Lower leg skin (tissue), 3 donors: ENCODE data around the gene TRAF3.

Experiments used
- CTCF ChIP-seq, 3 donors: fragments of 450-650 bp; IDR thresholded peaks; one replicate each; pipeline ENCODE4 v1.5.1; 2016; ENCODE audit warnings: antibody characterized with exemption in 3 of 3, mild to moderate bottlenecking in 3 of 3, moderate library complexity in 2 of 3
- POLR2A ChIP-seq, 2 donors: fragments of 450-650 bp; IDR thresholded peaks; one replicate each; pipeline ENCODE4 v1.6.1; 2016 to 2017; ENCODE audit warnings: antibody characterized with exemption in 2 of 2, mild to moderate bottlenecking in 1 of 2, moderate library complexity in 1 of 2

GRCh38 chr14:102813691-102814090 lies 36.4 kb downstream of the TRAF3 start:
- TF ChIP-seq POLR2A (IDR thresholded peaks at IDR 0.05) (no peak), CTCF (IDR thresholded peaks at IDR 0.05) (no peak)
